IPS-NIHi7 (cell line): ENCODE measurements around the gene SYT1.
A peak's percentile ranks its signal among the peaks of the same experiment; 100 is the strongest.

Source experiments
- DNase-seq: peaks from one replicate; pipeline ENCODE4 v3.0.0; 2012; ENCODE audit warnings: mixed read lengths; ENCODE audit errors: extremely low spot score

SYT1 gene

GRCh38 chr12:79435742-79436141 lies 571.2 kb downstream of the SYT1 start:
- DNase-seq, result no peak

GRCh38 chr12:79438480-79439174 lies 574.1 kb downstream of the SYT1 start:
- DNase-seq, result no peak

- no peak for DNase-seq
Measured at GRCh38 chr12:79439175-79439825, 574.7 kb downstream of the SYT1 start.

GRCh38 chr12:79441534-79441933 lies 577.0 kb downstream of the SYT1 start:
- no peak for DNase-seq

- DNase-seq, result no peak
Measured at GRCh38 chr12:79442396-79442795, 577.8 kb downstream of the SYT1 start.

GRCh38 chr12:79444089-79444488 lies 579.5 kb downstream of the SYT1 start:
- DNase-seq, result no peak

- DNase-seq, result no peak
Measured at GRCh38 chr12:79448816-79449215, 584.2 kb downstream of the SYT1 start.

GRCh38 chr12:79451365-79451764 lies 586.8 kb downstream of the SYT1 start:
- no peak for DNase-seq

GRCh38 chr12:79451978-79452377 lies 587.4 kb downstream of the SYT1 start:
- DNase-seq, result no peak

- no peak for DNase-seq
Measured at GRCh38 chr12:79452906-79453305, 588.3 kb downstream of the SYT1 start.

- DNase-seq, result no peak
Measured at GRCh38 chr12:79453820-79454219, 589.2 kb downstream of the SYT1 start.

GRCh38 chr12:79454338-79454843 lies 589.8 kb downstream of the SYT1 start:
- no peak for DNase-seq

- DNase-seq, result no peak
Measured at GRCh38 chr12:79455286-79455685, 590.7 kb downstream of the SYT1 start.

- DNase-seq, result peak; percentile 31
Measured at GRCh38 chr12:79482323-79482722, 617.7 kb downstream of the SYT1 start.

- DNase-seq, result no peak
Measured at GRCh38 chr12:79482921-79483320, 618.3 kb downstream of the SYT1 start.

- no peak for DNase-seq
Measured at GRCh38 chr12:79486154-79486553, 621.6 kb downstream of the SYT1 start.

GRCh38 chr12:79487386-79488110 lies 623.0 kb downstream of the SYT1 start:
- DNase-seq, result no peak
